GM11168 (cell line): Measurements from ENCODE around the gene ARID1B.

Source experiments
- in situ Hi-C: fragments of 300-500 bp; cut with MboI; formaldehyde crosslinking; loops from one replicate; pipeline ENCODE4 v1.12.0; 2022; ENCODE audit warnings: low sequenced_read_pairs; ENCODE audit not compliant: unreplicated experiment

The ARID1B gene

DNA sequence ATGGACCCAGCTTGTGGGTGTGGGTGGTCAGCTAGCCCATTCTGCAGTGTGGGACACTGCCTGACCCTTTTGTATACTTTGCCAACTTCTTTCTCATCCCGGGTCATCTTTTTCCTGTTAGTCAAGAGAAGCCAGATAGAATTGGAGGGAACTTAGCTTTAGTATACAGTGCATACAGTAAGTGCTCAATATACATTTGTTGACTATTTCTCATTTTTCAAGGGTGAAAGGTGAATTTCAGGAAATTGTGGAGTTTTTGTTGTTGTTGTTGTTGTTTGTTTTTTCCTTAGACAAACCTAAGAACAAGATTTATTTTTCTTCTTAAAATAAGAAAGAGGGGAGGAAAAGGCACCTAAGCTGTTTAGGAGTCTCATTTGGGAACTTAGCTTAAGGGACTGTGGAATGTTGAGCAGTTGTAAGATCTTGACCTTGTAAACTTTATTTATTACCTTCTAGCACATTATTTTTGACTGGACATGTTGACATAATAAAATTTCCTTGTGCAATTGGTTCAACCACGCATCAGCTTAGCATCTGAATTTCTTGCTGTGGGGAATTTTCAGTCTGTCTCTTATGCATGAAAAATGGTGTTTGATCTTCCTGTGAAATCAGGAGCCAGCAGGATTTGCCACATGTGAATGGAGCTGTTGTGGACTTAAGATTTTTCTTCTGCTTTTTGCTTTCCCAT, 113.6 kb downstream of the ARID1B start:
- in situ Hi-C loops, result no loop called here

DNA sequence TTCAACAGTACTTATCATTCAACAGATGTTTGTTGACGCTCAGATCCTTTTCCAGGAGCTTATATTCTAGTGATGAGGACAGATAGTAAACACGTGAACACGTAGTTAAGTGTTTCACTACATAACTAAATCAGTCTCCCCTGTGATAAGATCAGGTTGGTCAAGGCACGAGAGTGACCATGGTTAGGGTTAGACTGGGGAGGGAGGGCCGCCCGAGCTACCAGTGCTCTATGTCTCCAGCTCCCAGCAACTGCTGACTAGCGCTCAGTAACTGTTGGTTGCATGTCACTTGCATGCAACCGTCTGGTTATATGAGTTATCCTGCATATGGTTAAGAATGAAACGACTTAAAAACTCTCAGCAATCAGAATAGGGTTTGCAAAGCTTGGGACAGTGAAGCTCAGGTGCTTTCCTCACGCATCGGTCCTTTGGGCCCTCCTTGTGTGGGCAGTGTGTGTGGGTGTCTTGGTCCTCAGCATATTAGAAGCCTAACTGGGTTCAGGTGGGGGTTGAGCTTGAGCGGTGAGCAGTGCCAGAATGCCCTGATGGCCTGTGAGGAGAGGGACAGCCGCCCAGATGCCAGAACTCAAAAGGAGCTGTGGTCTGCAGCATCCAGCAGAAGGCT, 120.8 kb downstream of the ARID1B start:
- in situ Hi-C loops, result no loop called here

DNA sequence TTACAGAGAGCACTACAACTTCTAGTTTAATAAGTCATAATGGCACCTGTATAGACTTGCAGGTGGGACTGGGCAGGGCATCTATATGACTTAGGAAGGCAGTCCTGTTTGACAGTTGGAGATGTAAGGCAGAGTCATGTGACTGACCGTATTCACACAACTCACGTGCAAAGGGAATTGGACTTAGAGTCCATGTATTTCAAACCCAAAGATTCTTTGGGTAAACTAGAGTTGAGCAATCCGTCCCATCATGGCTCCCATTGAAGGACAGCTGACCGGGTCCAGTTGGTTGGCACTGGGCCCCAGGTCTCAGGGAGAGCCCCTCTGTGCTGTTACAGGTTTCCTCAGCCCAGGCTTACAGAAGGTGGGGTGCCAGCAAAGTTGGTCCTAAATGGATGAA, 121.9 kb downstream of the ARID1B start:
- in situ Hi-C loops, result no loop called here

DNA sequence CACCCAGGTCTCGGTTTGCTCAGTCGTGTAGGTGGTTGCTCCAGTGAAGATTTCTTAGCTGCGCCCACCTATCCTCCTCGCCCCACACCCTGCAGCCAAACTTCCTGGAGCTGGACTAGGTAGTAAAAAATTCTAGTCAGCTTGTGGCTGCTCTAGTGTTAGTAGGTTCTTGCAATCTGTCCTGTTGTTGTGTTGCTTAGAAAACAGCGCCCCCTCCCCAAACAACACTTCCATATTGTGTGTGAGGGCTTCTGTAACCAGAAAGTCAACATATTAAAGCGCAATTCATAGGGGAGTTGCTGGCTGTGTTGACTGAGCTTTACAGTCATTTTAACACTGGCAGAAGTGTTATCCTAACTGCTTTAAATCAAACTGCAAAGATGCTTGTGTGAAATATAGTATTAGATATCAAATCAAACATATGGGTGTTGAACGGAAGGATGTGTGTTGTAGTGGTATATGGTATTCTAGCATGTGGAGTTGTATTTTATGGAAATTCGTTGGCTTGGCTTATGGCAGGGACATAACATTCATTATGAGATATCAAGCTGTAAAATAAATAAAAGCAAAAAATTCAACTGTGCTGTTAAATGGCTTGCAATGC, 122.5 kb downstream of the ARID1B start:
- in situ Hi-C loops, result no loop called here

DNA sequence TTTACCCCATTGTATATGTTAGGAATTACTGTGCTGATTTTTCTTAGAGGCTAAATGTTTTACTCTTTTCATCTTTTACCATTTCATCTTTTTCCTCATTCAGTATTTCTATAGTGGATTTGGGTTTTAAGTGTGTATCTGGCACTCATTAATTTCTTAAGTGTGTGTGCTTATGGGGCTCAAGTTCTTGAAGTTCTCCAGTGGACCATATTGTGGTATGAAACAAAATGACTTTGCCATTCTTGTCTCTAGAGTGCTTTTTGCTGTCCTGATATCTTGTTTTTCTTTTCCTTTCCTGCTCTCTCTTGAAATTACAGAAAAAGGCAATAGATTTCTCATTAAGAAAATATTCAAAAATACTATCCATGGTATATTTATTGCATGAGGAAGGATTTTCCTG, 123.1 kb downstream of the ARID1B start:
- in situ Hi-C loops, result no loop called here

DNA sequence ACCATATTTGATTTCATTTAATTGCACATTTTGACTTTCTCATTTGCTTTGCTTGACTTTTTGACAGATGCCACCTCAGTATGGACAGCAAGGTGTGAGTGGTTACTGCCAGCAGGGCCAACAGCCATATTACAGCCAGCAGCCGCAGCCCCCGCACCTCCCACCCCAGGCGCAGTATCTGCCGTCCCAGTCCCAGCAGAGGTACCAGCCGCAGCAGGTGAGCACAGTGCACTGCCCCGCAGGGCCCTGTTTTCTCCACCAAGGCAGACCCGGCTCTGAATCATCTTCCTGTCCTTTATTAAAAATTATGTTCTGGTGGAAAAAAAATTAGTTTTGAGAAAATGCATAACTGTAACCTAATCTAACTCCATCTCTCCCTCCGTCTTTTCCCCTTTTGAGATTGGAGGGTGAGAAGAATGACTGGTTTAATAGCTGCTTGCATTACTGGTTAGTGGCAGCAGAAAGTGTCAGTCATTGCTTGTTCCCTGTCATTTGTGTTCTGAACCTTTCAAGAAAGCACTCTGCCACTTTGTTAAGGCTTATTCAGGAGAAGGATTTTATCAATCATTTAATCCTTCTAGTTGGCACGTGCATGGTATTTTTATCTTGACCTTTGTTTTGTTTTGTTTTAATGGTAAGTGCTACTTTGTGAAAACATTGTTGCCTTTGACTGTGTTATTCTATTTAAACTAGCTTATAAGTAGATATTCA, 124.3 kb downstream of the ARID1B start:
- in situ Hi-C loops, result no loop called here

DNA sequence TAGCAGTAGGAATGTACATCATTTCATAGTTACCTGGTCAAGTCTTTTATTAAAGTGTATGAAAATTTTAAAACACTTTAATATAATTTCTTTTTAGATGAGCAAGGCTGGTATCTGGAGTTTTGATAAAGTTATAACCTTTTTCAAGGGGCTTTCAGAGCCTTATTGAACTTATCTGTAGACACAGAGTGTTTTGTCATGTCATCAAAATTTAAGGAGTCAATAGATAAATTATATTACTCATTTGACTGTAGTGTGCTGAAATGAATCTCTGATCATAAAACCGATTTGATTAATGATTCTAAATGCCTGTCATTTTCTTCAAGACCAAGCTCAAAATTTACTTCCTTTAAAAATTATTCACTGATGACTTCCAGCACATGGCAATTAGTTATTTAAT, 125.6 kb downstream of the ARID1B start:
- in situ Hi-C loops, result no loop called here

DNA sequence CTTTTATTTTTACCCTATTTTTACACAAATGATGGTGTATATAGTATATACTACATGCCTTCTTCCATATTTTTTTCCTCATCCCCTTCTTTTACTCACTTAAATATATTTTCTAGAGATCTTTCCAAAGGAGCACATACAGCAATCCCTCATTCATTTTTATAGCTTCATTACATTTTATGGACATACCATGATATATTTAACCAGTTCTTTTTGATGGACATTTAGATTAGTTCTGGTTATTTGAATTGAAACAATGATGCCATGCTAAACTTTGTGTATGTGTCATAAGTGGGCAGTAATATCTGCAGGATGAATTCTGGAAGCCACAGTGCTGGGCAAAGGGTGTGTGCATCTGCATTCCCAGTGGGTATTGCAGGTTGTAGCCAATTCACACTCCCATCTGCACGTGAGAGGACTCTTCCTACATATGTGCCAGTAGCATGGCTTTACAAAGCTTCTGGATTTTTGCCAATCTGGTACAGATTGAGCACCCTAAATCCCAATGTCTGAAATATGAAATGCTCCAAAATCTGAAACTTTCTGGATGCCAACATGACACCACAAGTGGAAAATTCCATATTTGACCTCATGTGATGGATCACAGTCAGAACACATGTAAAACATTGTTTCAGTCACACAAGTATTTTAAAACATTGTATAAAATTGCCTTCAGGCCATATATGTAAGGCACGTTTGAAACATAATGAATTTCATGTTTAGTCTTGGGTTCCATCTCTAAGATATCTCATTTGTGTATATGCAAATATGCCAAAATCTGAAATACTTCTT, 127.2 kb downstream of the ARID1B start:
- in situ Hi-C loops, result no loop called here

DNA sequence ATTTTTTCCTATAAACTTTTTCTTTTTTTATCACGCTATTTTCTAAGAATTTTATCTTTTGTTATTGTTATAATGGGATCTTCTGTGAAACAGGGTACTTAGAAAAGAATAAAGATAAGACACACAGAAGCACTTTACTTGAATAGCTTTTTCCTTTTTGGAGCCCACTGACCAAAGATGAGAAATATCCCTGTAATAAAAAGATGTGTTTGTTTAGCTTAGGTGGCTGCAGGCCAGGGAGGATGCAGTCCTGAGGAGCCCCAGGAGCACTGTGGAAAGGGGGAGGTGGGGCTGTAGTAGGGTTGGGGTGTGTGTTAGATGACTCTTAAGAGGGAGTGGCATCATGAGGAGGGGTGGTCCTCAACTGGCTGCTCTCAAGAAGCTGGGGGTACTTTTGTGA, 128.6 kb downstream of the ARID1B start:
- in situ Hi-C loops, result no loop called here

DNA sequence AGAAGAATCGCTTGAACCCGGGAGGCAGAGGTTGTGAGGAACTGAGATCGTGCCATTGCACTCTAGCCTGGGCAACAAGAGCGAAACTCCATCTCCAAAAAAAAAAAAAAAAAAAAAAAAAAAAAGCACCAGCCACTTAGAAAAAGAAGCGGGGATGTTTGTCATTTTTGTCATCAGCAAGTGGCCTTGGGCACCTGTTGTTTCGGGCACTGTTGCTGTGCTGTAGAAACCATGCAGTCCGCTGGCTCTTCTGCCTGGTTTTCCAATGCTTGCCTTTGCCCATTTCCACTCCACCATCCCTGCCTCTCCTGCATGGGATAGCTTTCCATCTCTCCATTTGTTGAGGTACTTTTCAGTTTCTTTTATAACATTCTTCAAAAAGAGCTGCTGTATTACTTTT, 129.3 kb downstream of the ARID1B start:
- in situ Hi-C loops, result no loop called here

DNA sequence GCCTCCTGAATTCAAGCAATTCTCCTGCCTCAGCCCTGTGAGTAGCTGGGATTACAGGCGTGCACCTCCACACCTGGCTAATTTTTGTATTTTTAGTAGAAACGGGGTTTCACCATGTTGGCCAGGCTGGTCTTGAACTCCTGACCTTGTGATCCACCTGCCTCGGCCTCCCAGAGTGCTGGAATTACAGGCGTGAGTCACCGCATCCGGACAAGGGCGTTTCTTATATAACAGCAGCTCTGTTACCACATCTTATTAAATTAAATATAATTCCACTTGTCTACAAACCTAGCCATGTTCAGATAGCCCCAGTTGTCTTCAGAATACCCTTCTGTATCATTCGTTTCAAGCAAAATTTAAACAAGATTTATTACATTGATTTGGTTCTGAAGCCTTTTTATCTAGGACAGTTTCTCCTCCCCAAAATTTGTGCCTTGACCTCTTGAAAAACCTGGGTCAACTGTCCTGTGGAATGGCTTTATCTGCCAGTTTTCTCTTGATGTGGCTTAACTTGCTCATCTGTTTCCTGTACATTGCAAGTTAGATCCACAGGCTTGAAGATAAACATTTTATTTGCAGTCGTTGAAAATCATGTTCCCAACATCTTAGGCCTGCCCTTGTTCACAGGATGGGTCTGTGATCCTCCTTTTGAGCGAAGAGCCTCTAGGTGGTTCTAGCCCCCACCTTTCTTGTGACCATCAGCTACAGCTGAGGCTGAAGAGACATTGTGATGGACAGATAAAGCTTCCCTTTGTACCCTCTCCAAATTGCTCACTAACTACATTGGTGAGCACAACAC, 132.2 kb downstream of the ARID1B start:
- in situ Hi-C loops, result no loop called here

DNA sequence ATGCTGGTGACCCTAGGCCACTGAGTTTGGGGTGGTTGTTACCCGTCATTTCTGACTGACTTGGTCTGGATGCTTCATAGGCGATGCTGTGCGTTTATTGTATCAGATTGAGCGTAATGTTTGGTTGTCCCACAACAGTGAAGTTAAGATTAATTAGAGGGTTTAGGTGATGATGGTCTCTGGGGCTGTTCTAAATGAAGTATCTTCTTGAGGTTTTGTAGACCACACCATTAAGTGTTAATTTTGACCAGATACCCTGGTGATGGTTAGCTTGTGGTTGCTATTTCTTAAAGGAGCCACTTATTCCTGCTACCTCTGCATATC, 132.8 kb downstream of the ARID1B start:
- in situ Hi-C loops, result no loop called here

DNA sequence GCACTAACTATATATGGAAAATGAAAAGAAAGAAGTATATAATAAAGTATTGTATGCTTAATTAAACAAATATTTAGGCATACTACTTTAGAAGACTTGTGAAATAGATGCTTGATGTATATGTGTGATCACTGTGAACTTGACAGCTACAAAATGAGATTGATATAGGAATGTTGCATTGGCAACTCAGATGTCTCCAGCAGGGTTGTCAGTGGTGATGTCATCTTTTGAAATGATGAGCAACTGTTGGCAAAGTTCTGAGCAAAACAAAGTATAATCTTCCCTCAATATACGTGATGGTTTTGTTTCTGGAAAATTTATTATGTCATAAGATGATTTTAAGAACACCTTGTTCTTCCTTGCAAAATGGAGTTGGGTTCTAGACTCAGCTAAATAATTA, 133.8 kb downstream of the ARID1B start:
- in situ Hi-C loops, result no loop called here

DNA sequence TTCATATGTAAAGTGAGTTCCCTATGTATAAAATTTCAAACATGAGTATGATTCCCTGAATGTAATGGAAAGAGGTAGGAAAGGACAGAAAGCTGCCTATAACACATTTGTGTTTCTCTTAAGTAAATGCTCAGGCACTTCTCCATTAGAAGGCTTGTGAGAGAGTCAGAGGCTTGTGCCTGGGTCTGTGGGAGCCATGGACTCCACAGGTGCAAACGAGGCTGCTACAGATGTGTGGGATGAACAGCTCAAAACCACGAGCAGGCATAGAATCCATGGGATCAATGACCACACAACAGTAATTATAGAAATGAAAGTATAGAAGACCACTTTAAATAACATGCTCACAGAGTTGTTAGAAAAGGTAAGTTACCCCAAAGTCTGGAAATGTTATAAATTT, 134.4 kb downstream of the ARID1B start:
- in situ Hi-C loops, result no loop called here

DNA sequence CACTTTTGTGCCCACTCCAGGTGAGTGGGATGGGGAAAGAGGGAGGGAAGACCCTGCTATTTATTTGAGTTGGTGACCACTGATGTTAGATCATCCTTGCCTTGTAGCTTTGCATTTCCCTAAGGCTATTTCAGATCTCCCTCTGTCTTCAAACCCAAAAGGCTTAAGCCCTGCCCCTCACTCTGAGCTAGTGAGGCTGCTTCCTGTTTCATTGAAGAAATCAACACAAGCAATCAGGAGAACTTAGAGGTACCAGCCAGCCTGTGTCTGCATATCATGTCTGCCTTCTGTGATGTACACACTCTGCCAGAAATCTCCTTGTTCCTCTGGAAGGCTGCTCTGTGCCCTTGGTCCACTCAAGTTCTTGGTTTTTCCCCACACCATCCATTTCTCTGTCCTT, 135.3 kb downstream of the ARID1B start:
- in situ Hi-C loops, result no loop called here

DNA sequence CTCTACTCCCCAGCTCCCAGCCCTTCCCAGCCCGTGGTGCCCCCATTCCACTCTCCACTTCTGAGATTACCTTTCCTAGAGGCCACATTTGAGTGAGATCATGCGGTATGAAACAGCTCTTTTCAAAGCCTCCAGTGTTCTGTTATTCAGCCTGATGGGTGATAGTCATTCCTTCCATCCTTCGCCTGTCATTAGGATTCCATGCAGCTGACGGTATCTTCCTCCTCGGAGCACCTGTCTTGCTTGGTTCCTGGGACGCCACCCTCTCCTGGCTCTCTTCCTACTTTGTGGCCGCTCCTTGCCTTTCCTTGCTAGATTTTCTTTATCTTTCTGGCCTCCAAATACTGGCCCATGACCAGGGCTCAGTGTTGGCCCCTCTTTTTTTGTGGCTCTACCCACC, 137.0 kb downstream of the ARID1B start:
- in situ Hi-C loops, result no loop called here

DNA sequence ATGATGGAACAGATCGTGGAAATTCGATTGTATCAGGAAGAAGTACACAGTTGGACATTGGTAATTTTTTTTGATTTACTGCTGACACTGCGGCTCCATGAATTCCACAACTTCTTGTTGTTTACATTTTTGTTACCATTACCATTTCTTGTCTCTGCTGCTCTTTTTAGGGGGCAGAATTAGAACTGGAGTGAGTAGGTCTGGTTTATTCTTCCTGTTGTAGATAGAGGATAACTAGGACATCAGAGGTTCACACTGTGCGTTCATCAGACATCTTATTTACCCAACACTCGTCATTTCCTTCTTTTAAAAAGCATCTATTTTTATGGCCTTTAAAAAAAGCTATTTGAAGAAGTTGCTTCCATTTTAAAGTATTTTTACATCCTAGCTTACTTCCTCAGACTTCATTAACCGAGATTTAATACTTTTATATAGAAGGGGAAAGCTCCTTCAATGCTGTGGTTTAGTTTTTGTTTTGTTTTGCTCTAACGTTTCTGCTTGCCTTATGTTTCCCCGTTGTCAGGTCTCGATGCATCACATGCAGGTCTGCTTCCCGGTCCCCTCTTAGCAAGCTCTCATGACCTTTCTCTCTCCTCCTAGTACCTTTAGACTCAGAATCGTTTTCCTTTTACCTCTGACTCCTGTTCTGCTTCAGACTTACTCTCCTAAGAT, 139.1 kb downstream of the ARID1B start:
- in situ Hi-C loops, result no loop called here

DNA sequence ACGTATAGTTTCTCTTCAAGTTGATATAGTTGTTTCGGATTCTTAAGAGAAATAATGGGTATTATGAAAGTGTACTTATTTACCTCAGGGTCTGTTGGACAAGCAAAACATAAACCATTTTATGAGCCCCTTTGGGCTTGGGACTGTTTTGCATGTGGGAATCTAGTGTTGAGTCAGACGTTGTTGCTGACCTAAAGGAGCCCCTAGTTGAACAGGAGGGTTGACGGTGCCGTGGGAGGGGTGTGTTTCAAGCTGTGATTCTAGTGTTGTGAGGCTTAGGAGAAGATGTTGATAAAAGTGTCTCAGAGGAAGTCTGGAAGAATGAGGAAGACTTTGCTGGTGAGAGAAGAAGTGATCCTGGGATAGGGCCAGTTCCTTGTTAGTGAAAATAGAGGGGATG, 140.0 kb downstream of the ARID1B start:
- in situ Hi-C loops, result no loop called here

DNA sequence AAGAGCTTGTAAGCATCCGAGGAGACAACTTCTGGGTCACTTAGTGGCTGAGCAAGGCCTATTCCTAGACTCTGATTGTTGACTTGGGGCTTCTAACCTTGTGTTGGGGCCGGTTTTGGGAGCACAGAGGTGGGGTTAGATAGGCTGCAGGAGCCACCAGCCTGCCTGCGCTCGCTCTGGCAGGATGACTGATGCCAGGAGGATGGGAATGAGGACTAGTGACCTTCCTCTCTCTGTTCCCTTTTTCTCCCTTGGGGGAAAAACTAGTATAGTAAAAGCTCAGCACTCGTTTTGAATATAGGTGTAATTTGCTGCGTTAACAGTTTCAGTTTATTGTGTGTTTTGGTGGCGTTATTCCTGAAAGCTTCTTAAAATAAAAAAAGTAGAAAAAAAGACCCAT, 141.5 kb downstream of the ARID1B start:
- in situ Hi-C loops, result no loop called here
